ENCODE results near the gene BSN. TPM values are rescaled to one million over a fixed set of nuclear protein-coding genes. Genes with fewer than 3 reads are reported as not detected.

Gene BSN
- total and polyA plus RNA-seq, 5 experiments from 2014 or later: 0.19 to 0.23 (median 0.22) TPM; not detected in 2

DNA sequence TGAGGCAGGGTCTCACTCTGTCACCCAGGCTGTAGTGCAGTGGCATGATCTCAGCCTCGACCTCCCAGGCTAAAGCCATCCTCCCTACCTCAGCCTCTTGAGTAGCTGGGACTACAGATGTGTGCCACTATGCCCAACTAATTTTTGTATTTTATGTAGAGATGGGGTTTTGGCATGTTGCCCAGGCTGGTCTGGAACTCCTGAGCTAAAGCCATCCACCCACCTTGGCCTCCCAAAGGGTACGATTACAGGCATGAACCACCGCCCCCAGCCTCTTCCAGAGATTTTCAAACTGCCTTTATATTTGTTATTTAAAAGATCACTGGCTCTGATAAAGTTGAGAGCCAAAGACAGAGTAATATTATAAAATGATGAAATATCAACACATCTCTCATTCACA, 37.3 kb downstream of the BSN start:
- Mint-ChIP-seq H3K4me3 (no peak overlapping the region), H3K27ac (no peak overlapping the region), H3K4me1 (no peaks in the 10 kb centered on the region), H3K36me3 (no peaks in the 10 kb centered on the region), H3K27me3 (peaks cover 0 to 9% (median 0%) of the 10 kb centered on the region in 5 donors), H3K9me3 (no peaks in the 10 kb centered on the region)
- POLR2A ChIA-PET: no interaction called here
- ATAC-seq: no peak
- DNase-seq: no peak

DNA sequence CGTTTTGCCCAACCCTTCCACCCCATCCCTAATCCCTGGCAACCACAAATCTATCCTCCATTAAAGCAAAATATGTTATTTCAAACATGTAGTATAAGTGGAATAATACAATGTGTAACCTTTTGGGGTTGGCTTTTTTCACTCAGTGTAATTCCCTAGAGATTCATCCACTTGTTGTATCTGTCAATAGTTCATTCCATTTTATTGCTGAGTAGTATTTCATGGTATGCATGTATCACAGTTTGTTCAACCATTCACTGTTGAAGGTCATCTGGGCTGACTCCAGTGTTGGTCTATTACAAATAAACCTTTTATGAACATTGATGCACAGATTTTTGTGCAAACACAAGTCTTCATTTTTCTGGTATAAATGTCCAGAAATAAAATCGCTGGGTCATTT, 38.8 kb downstream of the BSN start:
- H3K9me3 Mint-ChIP-seq: no peaks in the 10 kb centered on the region
- H3K27me3 Mint-ChIP-seq: peaks cover 0 to 7% (median 0%) of the 10 kb centered on the region in 5 donors
- H3K27ac Mint-ChIP-seq: no peak overlapping the region
- no peaks in the 10 kb centered on the region for H3K4me1 Mint-ChIP-seq
- H3K4me3 Mint-ChIP-seq: no peak overlapping the region
- no peaks in the 10 kb centered on the region for H3K36me3 Mint-ChIP-seq
- POLR2A ChIA-PET: no interaction called here
- ATAC-seq: no peak
- no peak for DNase-seq

DNA sequence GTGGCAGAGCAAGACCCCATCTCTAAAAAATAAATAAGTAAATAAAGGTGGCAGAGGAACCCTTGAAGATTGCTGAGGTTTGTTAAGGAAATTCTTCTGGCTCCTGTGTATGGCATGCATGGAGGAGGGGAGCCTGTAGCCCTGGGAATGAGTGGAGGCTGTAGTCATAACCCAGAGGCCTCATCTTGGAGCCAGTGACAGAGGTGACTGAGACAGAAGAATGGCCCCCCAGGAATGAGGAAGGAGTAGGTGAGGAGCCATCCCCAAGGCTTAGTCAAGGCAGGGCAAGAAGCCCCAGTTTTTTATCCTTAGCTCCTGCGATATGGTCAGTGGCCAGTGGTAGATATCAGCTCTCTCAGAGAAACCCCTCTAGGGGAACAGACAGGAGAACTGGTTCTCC, 46.5 kb downstream of the BSN start:
- no peaks in the 10 kb centered on the region for H3K27me3 Mint-ChIP-seq
- no peak overlapping the region for H3K27ac Mint-ChIP-seq
- H3K4me3 Mint-ChIP-seq: no peak overlapping the region
- ATAC-seq (no peak), DNase-seq (no peak)
- H3K9me3 Mint-ChIP-seq: no peaks in the 10 kb centered on the region
- POLR2A ChIA-PET: no interaction called here
- H3K4me1 Mint-ChIP-seq: peaks cover 10 to 21% (median 18%) of the 10 kb centered on the region in 4 donors
- no peaks in the 10 kb centered on the region for H3K36me3 Mint-ChIP-seq

DNA sequence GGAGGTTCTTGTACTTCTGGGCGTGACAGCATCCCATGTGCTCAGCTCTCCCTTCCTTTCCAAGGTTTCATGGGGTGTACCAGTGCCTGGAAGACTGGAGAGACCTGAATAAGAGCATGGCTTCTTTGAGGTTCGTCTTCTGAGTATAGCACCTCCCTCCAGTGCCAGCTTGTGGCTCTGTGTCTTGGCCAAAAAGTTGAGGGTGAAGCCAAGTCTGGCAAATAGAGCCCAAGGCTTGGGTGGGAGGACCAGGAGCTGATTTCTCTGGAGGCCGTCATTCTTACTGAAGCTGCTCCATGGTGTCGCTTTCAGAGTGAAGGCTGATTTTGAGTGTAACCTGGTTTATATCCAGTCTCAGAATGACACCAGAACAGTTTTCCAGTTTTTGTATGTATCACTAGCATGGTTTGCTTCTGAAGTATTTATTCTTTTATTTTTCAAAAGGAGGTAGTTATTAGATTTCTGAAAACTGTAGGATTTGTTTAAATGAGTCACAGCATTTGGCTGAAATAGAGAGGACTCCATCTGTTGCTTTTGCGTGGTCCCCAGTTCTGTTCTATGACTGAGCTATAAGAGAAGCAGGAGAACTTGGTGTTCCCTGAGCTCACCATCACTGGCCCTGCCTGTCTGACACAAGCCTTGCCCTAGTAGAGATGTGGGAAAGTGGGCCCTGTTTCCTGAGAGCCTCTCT, 47.2 kb downstream of the BSN start:
- no peak overlapping the region for H3K4me3 Mint-ChIP-seq
- DNase-seq: no peak
- H3K27ac Mint-ChIP-seq: peak overlapping the region in 3 of 10 donors; percentile 7 to 49 (median 48)
- H3K9me3 Mint-ChIP-seq: no peaks in the 10 kb centered on the region
- no peaks in the 10 kb centered on the region for H3K27me3 Mint-ChIP-seq
- POLR2A ChIA-PET: no interaction called here
- no peak for ATAC-seq
- H3K36me3 Mint-ChIP-seq: no peaks in the 10 kb centered on the region
- H3K4me1 Mint-ChIP-seq: peaks cover 10 to 21% (median 18%) of the 10 kb centered on the region in 4 donors

DNA sequence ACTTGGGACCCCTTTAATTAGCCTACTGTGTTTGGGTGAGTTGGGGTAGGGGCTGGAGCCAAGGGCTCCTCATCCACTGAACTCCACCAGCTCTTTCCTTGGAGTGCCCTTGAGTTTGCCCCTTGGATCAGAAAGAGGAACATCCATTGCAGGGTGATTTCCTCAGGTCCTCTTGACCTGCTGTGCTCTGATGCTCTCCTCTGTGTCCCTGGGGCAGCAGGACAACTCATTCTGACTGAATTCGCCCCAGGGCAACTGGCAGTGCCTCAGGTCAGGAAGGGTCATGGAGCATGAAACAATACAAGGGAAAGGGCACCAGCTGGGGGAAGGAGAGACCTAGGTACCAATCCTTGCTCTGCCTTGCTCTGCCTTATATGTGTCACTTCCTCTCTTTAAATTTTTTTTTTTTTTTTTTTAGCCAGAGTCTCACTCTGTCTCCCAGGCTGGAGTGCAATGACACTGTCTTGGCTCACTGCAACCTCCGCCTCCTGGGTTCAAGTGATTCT, 47.8 kb downstream of the BSN start:
- H3K9me3 Mint-ChIP-seq: no peaks in the 10 kb centered on the region
- POLR2A ChIA-PET: interaction anchor here (0.7 kb wide), 1 partner anchor 585 kb away, joined by 4 read pairs; no protein-coding TSS in a partner anchor
- no peak for DNase-seq

DNA sequence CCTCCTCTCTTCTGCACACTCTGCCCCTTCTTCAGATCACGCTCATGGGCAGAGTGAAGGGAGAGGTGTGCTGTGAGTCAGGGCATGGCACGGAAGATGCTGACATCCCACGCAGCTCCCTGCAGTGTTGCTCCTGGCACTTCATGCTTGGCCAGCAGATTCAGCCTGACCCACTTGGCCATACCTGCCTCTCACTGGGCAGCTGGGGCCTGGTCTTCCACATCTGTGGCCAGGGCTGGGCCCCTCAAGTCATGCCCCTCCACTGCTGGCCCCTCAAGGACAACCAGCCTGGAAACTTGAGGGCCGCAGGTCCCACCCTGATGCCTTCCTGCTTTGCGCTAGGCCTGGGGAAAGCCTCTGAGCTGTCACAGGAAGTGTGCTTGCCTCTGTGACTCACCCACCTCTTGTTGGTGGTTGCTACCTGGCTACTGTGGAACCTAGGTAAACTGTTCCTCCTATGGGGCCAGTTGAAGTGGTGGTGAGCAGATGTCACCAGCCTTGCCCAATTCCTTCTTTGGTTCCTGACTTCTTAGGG, 48.7 kb downstream of the BSN start:
- POLR2A ChIA-PET: interaction anchor here (0.6 to 0.7 kb wide), 2 partner anchors 69 to 586 kb away, joined by 3 to 4 read pairs; no protein-coding TSS in a partner anchor
- H3K9me3 Mint-ChIP-seq: no peaks in the 10 kb centered on the region
- H3K27me3 Mint-ChIP-seq: no peaks in the 10 kb centered on the region
- DNase-seq: peak; percentile 16 to 82 (median 44)
- peak; percentile 98 to 99 for ATAC-seq
- H3K27ac Mint-ChIP-seq: peak overlapping the region; percentile 66 to 96 (median 84)
- H3K4me1 Mint-ChIP-seq: peaks cover 10 to 21% (median 18%) of the 10 kb centered on the region in 4 donors
- no peaks in the 10 kb centered on the region for H3K36me3 Mint-ChIP-seq
- H3K4me3 Mint-ChIP-seq: peak overlapping the region in 4 of 10 donors; percentile 11 to 62 (median 51)

More for the DNA sequence above, 47.8 kb downstream of the BSN start:
- no peak for ATAC-seq
- Mint-ChIP-seq H3K27ac (peak overlapping the region in 2 of 10 donors; percentile 7 to 80), H3K4me3 (no peak overlapping the region), H3K36me3 (no peaks in the 10 kb centered on the region), H3K27me3 (no peaks in the 10 kb centered on the region), H3K4me1 (peaks cover 10 to 21% (median 18%) of the 10 kb centered on the region in 4 donors)

DNA sequence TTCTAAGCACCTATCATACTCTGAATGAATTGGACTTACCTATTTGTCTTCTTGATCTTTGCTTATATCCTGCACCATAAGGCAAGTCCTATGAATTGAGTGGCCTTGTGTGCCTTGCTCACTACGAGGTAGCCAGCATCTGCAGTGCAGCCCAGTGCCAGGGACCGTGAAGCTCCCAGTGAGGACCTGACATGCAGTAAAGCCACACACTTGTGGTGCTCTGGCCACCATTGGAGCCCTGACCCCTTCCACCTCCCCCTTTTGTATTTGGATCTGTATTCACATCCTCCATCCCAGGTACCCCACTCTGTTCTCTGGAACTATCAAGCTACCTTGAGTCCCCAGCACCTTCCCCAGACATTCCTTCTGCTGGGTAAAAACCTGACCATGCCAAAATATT, 52.1 kb downstream of the BSN start:
- no peak for ATAC-seq
- peak overlapping the region in 1 of 10 donors; percentile 29 for H3K27ac Mint-ChIP-seq
- no peak overlapping the region for H3K4me3 Mint-ChIP-seq
- POLR2A ChIA-PET: no interaction called here
- H3K4me1 Mint-ChIP-seq: peaks cover 10 to 21% (median 18%) of the 10 kb centered on the region in 4 donors
- DNase-seq: peak in 1 of 10 donors; percentile 2
- H3K27me3 Mint-ChIP-seq: no peaks in the 10 kb centered on the region
- H3K36me3 Mint-ChIP-seq: no peaks in the 10 kb centered on the region
- no peaks in the 10 kb centered on the region for H3K9me3 Mint-ChIP-seq

DNA sequence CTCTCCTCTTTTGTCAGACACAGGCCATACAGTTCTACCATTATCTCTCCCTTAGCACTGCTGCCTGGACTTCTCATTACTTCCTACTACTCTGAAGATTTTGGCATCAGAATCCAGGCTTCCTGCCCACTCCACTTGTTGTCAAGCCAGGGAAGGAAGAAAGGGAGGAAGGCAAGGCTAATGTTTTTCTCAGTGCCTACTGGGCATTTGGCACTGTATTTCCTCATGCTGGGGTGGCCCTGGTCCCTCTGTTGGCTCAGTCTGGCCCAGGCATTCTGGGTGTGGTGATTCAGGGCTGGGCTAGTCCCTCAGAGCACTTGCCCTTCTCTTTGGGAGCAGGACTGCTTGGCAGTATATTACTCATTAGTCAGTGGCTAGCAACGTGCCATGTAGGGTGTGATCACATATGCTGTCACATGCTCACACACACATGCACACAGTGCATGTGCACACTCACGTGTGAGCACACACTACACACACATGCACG, 52.9 kb downstream of the BSN start:
- POLR2A ChIA-PET: no interaction called here
- H3K4me3 Mint-ChIP-seq: no peak overlapping the region
- peaks cover 10 to 21% (median 17%) of the 10 kb centered on the region in 4 donors for H3K4me1 Mint-ChIP-seq
- no peaks in the 10 kb centered on the region for H3K27me3 Mint-ChIP-seq
- DNase-seq: no peak
- no peak for ATAC-seq
- no peak overlapping the region for H3K27ac Mint-ChIP-seq
- no peaks in the 10 kb centered on the region for H3K36me3 Mint-ChIP-seq
- no peaks in the 10 kb centered on the region for H3K9me3 Mint-ChIP-seq

DNA sequence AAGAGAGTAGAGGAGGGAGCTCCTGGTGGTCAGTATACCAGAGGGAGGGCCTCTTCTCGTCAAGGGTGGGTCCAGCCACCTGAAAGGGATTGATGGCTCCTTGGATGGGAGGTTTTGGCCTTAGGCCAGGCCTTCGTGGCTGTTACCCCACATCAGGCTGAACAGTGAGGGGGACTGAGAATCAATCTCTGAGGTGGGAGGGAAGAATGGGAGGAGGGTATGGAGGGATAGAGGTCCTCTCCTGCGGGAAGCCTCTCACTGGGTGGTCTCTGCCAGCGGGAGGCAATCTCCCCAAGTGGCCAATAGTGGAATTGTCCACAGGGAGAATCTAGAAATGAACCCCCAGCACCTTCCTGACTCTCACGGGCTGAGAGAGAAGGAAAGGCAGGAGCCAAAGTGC, 53.5 kb downstream of the BSN start:
- Mint-ChIP-seq H3K4me1 (peaks cover 8 to 17% (median 14%) of the 10 kb centered on the region in 4 donors), H3K9me3 (peaks cover 0 to 6% (median 3%) of the 10 kb centered on the region in 9 donors), H3K27ac (no peak overlapping the region), H3K27me3 (no peaks in the 10 kb centered on the region), H3K4me3 (no peak overlapping the region), H3K36me3 (peaks cover 0 to 5% (median 0%) of the 10 kb centered on the region in 3 donors)
- DNase-seq (no peak), ATAC-seq (no peak)
- POLR2A ChIA-PET: no interaction called here

DNA sequence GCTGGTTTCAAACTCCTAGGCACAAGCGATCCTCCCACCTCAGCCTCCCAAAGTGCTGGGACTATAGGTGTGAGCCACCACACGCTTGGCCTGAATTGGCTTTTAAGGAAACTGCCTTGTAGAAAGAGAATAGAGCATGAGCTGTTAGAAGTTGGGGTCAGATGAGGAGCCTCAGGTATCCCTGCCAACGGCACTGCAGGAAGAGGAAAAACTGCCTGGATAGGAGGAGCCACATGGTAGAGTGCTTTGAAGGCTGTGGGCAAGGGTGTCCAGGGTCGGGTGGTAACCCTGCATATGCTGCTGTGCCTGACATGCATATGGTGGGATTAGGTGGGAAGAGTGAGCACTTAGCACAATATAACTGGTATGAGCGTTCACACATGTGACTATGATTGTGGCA, 55.0 kb downstream of the BSN start:
- no peak overlapping the region for H3K27ac Mint-ChIP-seq
- no peak for ATAC-seq
- H3K36me3 Mint-ChIP-seq: peaks cover 0 to 5% (median 0%) of the 10 kb centered on the region in 3 donors
- peaks cover 0 to 2% (median under 1%) of the 10 kb centered on the region in 4 donors for H3K4me1 Mint-ChIP-seq
- no peaks in the 10 kb centered on the region for H3K27me3 Mint-ChIP-seq
- no peak overlapping the region for H3K4me3 Mint-ChIP-seq
- peaks cover 0 to 11% (median 4%) of the 10 kb centered on the region in 9 donors for H3K9me3 Mint-ChIP-seq
- POLR2A ChIA-PET: no interaction called here
- no peak for DNase-seq

DNA sequence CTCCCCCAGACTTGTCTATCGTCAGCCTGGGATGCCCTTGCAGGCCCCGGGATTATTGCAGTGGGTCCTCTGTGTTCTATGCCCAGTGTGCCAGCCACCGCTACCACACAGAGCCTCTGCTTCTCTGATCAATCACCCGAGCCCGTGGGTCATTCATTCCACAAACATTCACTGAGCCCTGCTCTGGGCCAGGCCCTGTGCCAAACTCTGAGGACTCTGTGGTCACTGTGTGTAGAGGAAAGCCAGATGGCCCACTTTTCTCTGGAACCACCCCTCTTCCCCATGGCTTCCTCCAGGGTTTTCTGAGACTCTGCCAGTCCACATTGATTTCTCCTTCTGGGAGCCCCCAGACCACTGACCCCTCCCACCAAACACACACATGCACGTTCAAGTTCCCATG, 55.5 kb downstream of the BSN start:
- ATAC-seq: no peak
- H3K27ac Mint-ChIP-seq: no peak overlapping the region
- peaks cover 0 to 11% (median 4%) of the 10 kb centered on the region in 9 donors for H3K9me3 Mint-ChIP-seq
- peaks cover 0 to 5% (median 0%) of the 10 kb centered on the region in 3 donors for H3K36me3 Mint-ChIP-seq
- no peak overlapping the region for H3K4me3 Mint-ChIP-seq
- no peaks in the 10 kb centered on the region for H3K4me1 Mint-ChIP-seq
- no peaks in the 10 kb centered on the region for H3K27me3 Mint-ChIP-seq
- POLR2A ChIA-PET: no interaction called here
- DNase-seq: no peak

DNA sequence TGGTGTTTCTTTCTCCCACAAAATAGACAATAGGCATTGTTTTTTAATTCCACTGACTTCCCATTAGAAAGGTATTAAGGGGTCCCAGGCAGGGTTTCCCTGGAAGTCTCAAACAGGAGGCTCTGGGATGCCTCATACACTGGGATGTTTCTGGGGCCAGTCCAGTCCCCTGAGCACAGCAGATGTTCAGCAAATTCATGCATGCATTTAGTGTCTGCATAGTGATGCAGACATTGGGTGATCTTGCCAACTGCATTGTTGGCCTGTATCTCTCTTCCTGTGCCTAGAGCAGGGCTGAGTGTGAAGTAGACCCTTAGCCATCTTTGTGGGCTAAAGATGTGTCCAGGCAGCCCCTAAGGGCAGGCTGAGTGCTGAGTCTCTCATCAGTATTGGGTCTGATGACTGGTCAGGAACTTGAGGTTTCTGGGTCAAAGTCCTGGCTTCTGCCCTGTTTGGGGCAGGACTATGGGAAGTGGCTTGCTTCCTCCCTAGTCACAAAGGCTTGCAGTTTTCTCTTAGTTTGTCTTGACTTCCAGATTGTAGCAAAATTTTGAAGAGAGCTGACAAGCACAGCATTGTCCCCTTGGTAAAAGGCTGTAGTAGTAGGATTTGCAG, 56.5 kb downstream of the BSN start:
- POLR2A ChIA-PET: no interaction called here
- no peak overlapping the region for H3K4me3 Mint-ChIP-seq
- H3K9me3 Mint-ChIP-seq: peaks cover 0 to 11% (median 4%) of the 10 kb centered on the region in 9 donors
- H3K27ac Mint-ChIP-seq: no peak overlapping the region
- ATAC-seq (no peak), DNase-seq (no peak)
- H3K27me3 Mint-ChIP-seq: no peaks in the 10 kb centered on the region
- no peaks in the 10 kb centered on the region for H3K4me1 Mint-ChIP-seq
- peaks cover 0 to 5% (median 0%) of the 10 kb centered on the region in 3 donors for H3K36me3 Mint-ChIP-seq

DNA sequence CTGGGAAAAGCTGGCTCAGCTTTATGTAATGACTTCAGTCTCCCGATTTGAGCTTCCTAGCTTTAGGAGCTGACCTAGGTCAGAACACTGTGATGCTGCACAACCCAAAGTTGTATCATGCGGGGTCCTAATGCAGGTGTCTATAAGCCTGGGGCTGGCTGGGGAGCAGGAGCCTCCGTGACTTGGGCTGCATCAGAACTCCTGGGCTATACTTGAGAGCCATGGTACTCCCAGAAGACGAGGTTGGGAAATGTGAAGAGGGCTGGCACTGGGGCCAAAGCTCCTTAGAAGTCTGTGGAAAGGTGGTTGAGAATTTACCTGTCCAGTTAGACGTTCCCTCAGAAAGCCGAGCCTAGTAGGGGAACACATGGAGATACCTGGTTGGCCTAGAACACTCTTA, 57.0 kb downstream of the BSN start:
- POLR2A ChIA-PET: no interaction called here
- H3K36me3 Mint-ChIP-seq: peaks cover 0 to 5% (median 0%) of the 10 kb centered on the region in 3 donors
- H3K27me3 Mint-ChIP-seq: peaks cover 0 to 2% (median 0%) of the 10 kb centered on the region in 5 donors
- DNase-seq (no peak), ATAC-seq (no peak)
- H3K27ac Mint-ChIP-seq: no peak overlapping the region
- H3K4me1 Mint-ChIP-seq: no peaks in the 10 kb centered on the region
- peaks cover 0 to 11% (median 4%) of the 10 kb centered on the region in 9 donors for H3K9me3 Mint-ChIP-seq
- no peak overlapping the region for H3K4me3 Mint-ChIP-seq
